GM12878 (cell line): ENCODE data around the gene CCDC61. TPM values are rescaled to one million over a fixed set of nuclear protein-coding genes. Genes with fewer than 3 reads are reported as not detected.

Source experiments
- ATAC-seq: fragments of 200-7000 bp; cut with Tn5 transposase; 3 replicates; pipeline ENCODE4 v1.9.1; 2020; ENCODE audit warnings: mild to moderate bottlenecking, moderate library complexity
- BruUV-seq: library from RNA; stranded (reverse); fragments of 400-500 nt; replicated peaks from 2 replicates; lab custom pipeline; 2021; lab: Mats Ljungman, UMichigan
- CTCF ChIA-PET: fragments of 300-600 bp; sonication (Branson Sonifier 250); formaldehyde crosslinking; extraction: SDS; loops from one replicate; lab custom pipeline; 2021; ENCODE audit warnings: inconsistent platforms; lab: Yijun Ruan, JAX
- POLR2A ChIA-PET: fragments of 350-600 bp; formaldehyde crosslinking; extraction: SDS; loops from one replicate; lab custom pipeline; 2021; ENCODE audit warnings: inconsistent platforms; lab: Charles Lee
- RAD21 ChIA-PET: fragments of 300-600 bp; sonication (Branson Sonifier 250); formaldehyde crosslinking; loops from one replicate; lab custom pipeline; 2023; ENCODE audit warnings: antibody characterized with exemption; ENCODE audit not compliant: unreplicated experiment; lab: Charles Lee
- SMC1A ChIA-PET: fragments of 300-600 bp; sonication (Branson Sonifier 250); formaldehyde crosslinking; loops from one replicate; lab custom pipeline; 2023; ENCODE audit not compliant: unreplicated experiment, uncharacterized antibody; lab: Charles Lee
- DNase-seq: peaks from one replicate; pipeline ENCODE4 v3.0.0-alpha.2; 2011; ENCODE audit warnings: low read depth, low spot score
- FAIRE-seq: peaks from 3 replicates; lab custom pipeline; 2011; peaks lifted over from hg19 to GRCh38; lab: Jason Lieb, UNC
- H2AFZ ChIP-seq: 2 replicates; pipeline ENCODE4 v1.6.0; 2011; ENCODE audit warnings: low read depth, low read length, control low read depth; ENCODE audit not compliant: control insufficient read depth
- H3K27ac ChIP-seq: 2 replicates; pipeline ENCODE4 v1.5.1; 2011; ENCODE audit warnings: control low read depth; ENCODE audit not compliant: control insufficient read depth, insufficient read depth
- H3K27me3 ChIP-seq, 2 experiments: replicated peaks in 1 of 2; 2 replicates each; pipeline versions ENCODE4 v1.6.0 to v1.6.1; 2011; ENCODE audit warnings: low read length in 1 of 2; ENCODE audit not compliant: control insufficient read depth in 2 of 2, insufficient read depth in 2 of 2
- H3K36me3 ChIP-seq, 2 experiments: 2 replicates each; pipeline ENCODE4 v1.5.1; 2011; ENCODE audit warnings: low read length in 1 of 2; ENCODE audit not compliant: control insufficient read depth in 2 of 2, insufficient read depth in 2 of 2
- H3K4me1 ChIP-seq: 2 replicates; pipeline ENCODE4 v1.6.1; 2011; ENCODE audit warnings: mild to moderate bottlenecking, low read length, moderate library complexity, mixed read lengths; ENCODE audit not compliant: control insufficient read depth, insufficient read depth
- H3K4me2 ChIP-seq: 2 replicates; pipeline ENCODE4 v1.6.0; 2011; ENCODE audit warnings: control low read depth; ENCODE audit not compliant: control insufficient read depth, insufficient read depth
- H3K4me3 ChIP-seq: fragments of 200-600 bp; sonication (generic); 2 replicates; pipeline ENCODE4 v1.5.1; 2016
- H3K79me2 ChIP-seq: 2 replicates; pipeline ENCODE4 v1.6.0; 2011; ENCODE audit warnings: low read length; ENCODE audit not compliant: control insufficient read depth, insufficient read depth
- H3K9ac ChIP-seq: 2 replicates; pipeline ENCODE4 v1.8.0; 2011; ENCODE audit warnings: low read length, control low read depth, mixed read lengths; ENCODE audit not compliant: control insufficient read depth, insufficient read depth
- H3K9me3 ChIP-seq: replicated peaks from 3 replicates; pipeline ENCODE4 v1.5.1; 2011; ENCODE audit warnings: mild to moderate bottlenecking, low read length; ENCODE audit not compliant: control insufficient read depth, insufficient read depth
- H4K20me1 ChIP-seq: 2 replicates; pipeline ENCODE4 v1.6.0; 2011; ENCODE audit not compliant: control insufficient read depth, insufficient read depth
- CHD2 ChIP-seq: IDR thresholded peaks from 2 replicates; pipeline ENCODE4 v1.6.1; 2011; ENCODE audit warnings: low read depth, low read length, improper control_type of control experiment, borderline replicate concordance
- GABPA ChIP-seq: IDR thresholded peaks from 2 replicates; pipeline ENCODE4 v1.6.1; 2014; ENCODE audit warnings: antibody characterized with exemption, low read depth, mild to moderate bottlenecking, inconsistent platforms
- MLLT1 ChIP-seq: fragments of 450-650 bp; IDR thresholded peaks from 2 replicates; pipeline ENCODE4 v1.6.1; 2016; ENCODE audit warnings: mild to moderate bottlenecking
- NRF1 ChIP-seq: conservative IDR thresholded peaks from 2 replicates; pipeline ENCODE4 v1.6.1; 2011; ENCODE audit warnings: mild to moderate bottlenecking, low read depth, low read length, improper control_type of control experiment
- SIX5 ChIP-seq: IDR thresholded peaks from 2 replicates; pipeline ENCODE4 v1.6.1; 2011; ENCODE audit warnings: mild to moderate bottlenecking, low read depth, low read length, moderate library complexity; ENCODE audit not compliant: severe bottlenecking
- YY1 ChIP-seq: IDR thresholded peaks from 2 replicates; pipeline ENCODE4 v1.6.1; 2011; ENCODE audit warnings: low read depth, mild to moderate bottlenecking, low read length
- WGBS: methylation state at CpG from one replicate; pipeline ENCODE4 v1.1.6; 2016; ENCODE audit warnings: low lambda C conversion rate; ENCODE audit not compliant: insufficient replicate concordance, insufficient coverage; ENCODE audit errors: missing lambda C conversion rate; 5-methylcytosine and 5-hydroxymethylcytosine counted together
- in situ Hi-C: fragments of 300-500 bp; cut with MboI; formaldehyde crosslinking; loops from 9 replicates; pipeline ENCODE4 v1.14.3; 2018; ENCODE audit warnings: mixed read lengths
- intact Hi-C: fragments of 100-400 bp; cut with micrococcal nuclease; formaldehyde crosslinking; loops from one replicate; pipeline ENCODE4 v1.14.2; 2022; ENCODE audit not compliant: unreplicated experiment
- polyA plus RNA-seq, 11 experiments: library from polyadenylated mRNA; depleted of rRNA in 4 of 11; unstranded in 6 of 11; stranded (reverse) in 5 of 11; fragments of >200 nt; fragmentation: Nextera tagmentation in 4 of 11; fragmentation: Illumina TruSeq in 1 of 11; extraction: Ambion mirVana in 4 of 11; extraction: Trizol in 1 of 11; gene quantifications; 1 replicate in 1 of 11; 2 replicates in 10 of 11; pipeline versions ENCODE4 v1.2.1 to v1.2.3, GENCODE V29; 2011 to 2016; ENCODE audit warnings: inconsistent platforms in 2 of 11, missing spikeins in 2 of 11, low read depth in 1 of 11
- total RNA-seq, 4 experiments: library from RNA; depleted of rRNA in 3 of 4; stranded (reverse); fragments of >200 nt in 3 of 4; fragmentation: Illumina TruSeq in 1 of 4; extraction: Trizol in 1 of 4; gene quantifications; 2 replicates each; pipeline versions ENCODE4 v1.2.1 to v1.2.3, GENCODE V29; 2013 to 2021

CCDC61 gene
- total and polyA plus RNA-seq, 10 of the 15 experiments (the other 5 are each of a cell fraction or from before 2014, with no cell fraction given) = 0.27 to 27.1 (median 8.7) TPM

DNA sequence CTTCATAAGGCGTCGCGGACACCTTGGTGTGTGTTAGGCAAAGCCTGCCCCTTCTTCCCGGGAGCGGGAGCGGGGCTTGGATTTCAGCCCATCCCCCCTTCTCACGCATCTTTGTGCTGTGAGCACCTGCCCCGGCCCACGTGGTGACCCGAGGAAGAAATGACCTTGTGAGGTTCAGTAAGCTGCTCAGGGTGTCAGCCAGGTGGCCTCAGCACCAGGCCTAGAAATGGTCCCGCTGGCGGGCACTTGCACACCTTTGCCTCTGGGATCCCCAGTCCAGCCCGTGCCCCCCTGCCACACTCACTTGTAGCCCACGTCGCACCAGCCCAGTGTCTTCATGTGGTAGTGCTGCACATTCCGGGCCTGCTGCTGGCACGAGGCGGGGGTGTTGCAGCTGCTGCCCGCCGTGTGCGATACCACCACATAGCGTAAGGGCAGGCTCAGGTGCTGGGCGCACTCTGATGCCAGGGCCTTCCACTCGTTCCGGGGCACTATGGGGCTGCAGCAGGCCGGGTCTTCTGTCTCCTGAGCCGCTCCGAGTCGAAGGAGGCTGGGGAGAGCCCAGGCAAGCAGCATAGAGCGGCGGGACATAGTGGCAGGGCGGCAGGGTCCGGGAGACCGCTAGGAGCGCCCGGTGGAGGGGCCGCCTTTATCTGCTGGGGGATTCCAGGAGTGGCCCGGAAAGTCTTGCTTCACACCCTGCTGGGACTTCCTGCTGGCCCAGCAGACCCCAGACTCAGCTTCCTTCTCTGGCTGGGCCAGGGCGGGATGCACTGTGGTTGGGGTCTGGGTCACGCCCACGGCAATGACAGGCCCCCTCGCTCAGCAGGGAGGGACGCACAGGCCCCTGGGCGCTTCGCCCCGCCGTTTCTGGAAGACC, 27.4 kb downstream of the CCDC61 start, which contains the start of gene PGLYRP1:
Gene PGLYRP1 (minus strand): TSS at position 623 of the 880 bp plus-strand sequence. CDS start 32 bp downstream, at position 591.
- H3K27ac ChIP-seq = no peak within 1 kb of the TSS
- ChIA-PET SMC1A (no interaction called here), POLR2A (no interaction called here), RAD21 (no interaction called here), CTCF (no interaction called here)
- H3K9ac ChIP-seq = no peak within 1 kb of the TSS
- WGBS = 64% methylated on average over 47 of the region's 47 CpGs
- no peaks in the 10 kb centered on the region for H3K4me1 ChIP-seq
- H3K4me2 ChIP-seq = no peak within 1 kb of the TSS
- intact Hi-C loops (no loop called here), in situ Hi-C loops (no loop called here)
- no peaks in the 10 kb centered on the region for H3K27me3 ChIP-seq
- no peak within 1 kb of the TSS for H3K4me3 ChIP-seq
- no peak for DNase-seq
- no peaks in the 10 kb centered on the region for H4K20me1 ChIP-seq
- H3K36me3 ChIP-seq = no peaks in the 10 kb centered on the region; a peak in 1 of 4 replicates
- no peak for ATAC-seq
- no TSS peak for BruUV-seq
- H3K9me3 ChIP-seq = no peaks in the 10 kb centered on the region
- no peak within 1 kb of the TSS for H2AFZ ChIP-seq
- FAIRE-seq = no peak
- no peaks in the 10 kb centered on the region for H3K79me2 ChIP-seq
- TF ChIP-seq NRF1 (no peak), GABPA (no peak), MLLT1 (no peak), YY1 (no peak), SIX5 (no peak), CHD2 (no peak)
